Upper lobe of right lung (tissue), 1 donor: ENCODE data around the gene UBE2D3. TPM values are rescaled to one million over a fixed set of nuclear protein-coding genes. Genes with fewer than 3 reads are reported as not detected.
A peak's percentile ranks its signal among the peaks of the same experiment; 100 is the strongest.

ENCODE experiments used
- ATAC-seq: fragments of 200-7000 bp; cut with Tn5 transposase; one replicate; pipeline ENCODE4 v1.9.1; 2020; ENCODE audit warnings: mild to moderate bottlenecking, moderate library complexity
- DNase-seq: peaks from one replicate; pipeline ENCODE4 v3.0.0-alpha.2; 2020
- H3K27ac ChIP-seq: fragments of 200-600 bp; one replicate; pipeline ENCODE4 v1.8.0; 2022
- H3K27me3 ChIP-seq: fragments of 200-600 bp; one replicate; pipeline ENCODE4 v1.8.0; 2022; ENCODE audit warnings: mild to moderate bottlenecking
- H3K36me3 ChIP-seq: fragments of 200-600 bp; one replicate; pipeline ENCODE4 v1.8.0; 2022
- H3K4me1 ChIP-seq: fragments of 200-600 bp; one replicate; pipeline ENCODE4 v1.8.0; 2022
- H3K4me3 ChIP-seq: fragments of 200-600 bp; one replicate; pipeline ENCODE4 v1.8.0; 2022; ENCODE audit warnings: mild to moderate bottlenecking
- H3K9me3 ChIP-seq: fragments of 200-600 bp; one replicate; pipeline ENCODE4 v1.8.0; 2022
- CTCF ChIP-seq: fragments of 200-600 bp; IDR thresholded peaks from one replicate; pipeline ENCODE4 v1.8.0; 2022; ENCODE audit warnings: antibody characterized with exemption
- intact Hi-C: fragments of 100-400 bp; cut with DNase I; formaldehyde crosslinking; loops from one replicate; pipeline ENCODE4 v1.11.0; 2022
- long read RNA-seq: library from polyadenylated mRNA; unstranded; transcript quantifications from one replicate; pipeline ENCODE4 v2.0.0, GENCODE V29; 2021
- total RNA-seq: library from RNA; stranded (reverse); fragmentation: NEBNext Ultra II Directional; extraction: Animal tissue kit (Norgen Biotek cat#: 25700); gene quantifications from one replicate; pipeline ENCODE4 v1.2.1, GENCODE V29; 2021
- donor health status: DM: no; HTN: yes; CAD: no; lungs with severe emphysema.

UBE2D3 gene
- total RNA-seq: 279 TPM
- long read RNA-seq, full-length matches to known transcripts: 251 of 421 reads
- long read RNA-seq, partial matches to known transcripts: 146 of 421 reads
- long read RNA-seq, other reads (novel, unspliced or antisense): 24 of 421 reads

GRCh38 chr4:102826890-102827673 lies at the start of gene UBE2D3:
Gene UBE2D3 (minus strand): TSS chr4:102827551. CDS start chr4:102826508, 1,043 bp downstream.
- DNase-seq: peak; percentile 97
- intact Hi-C loops: no loop called here
- peak; percentile 83 for ATAC-seq
- H3K4me1 ChIP-seq: peaks cover 27% of the 10 kb centered on the region
- H3K27me3 ChIP-seq: no peaks in the 10 kb centered on the region
- peaks cover 16% of the 10 kb centered on the region for H3K36me3 ChIP-seq
- TF ChIP-seq CTCF: no peak
- H3K9me3 ChIP-seq: no peaks in the 10 kb centered on the region
- peak within 1 kb of the TSS; percentile 93 for H3K4me3 ChIP-seq
- H3K27ac ChIP-seq: peak within 1 kb of the TSS; percentile 100

GRCh38 chr4:102871772-102872171 lies 44.4 kb upstream of the UBE2D3 start:
- no peak overlapping the region for H3K4me3 ChIP-seq
- intact Hi-C loops: no loop called here
- H3K27me3 ChIP-seq: no peaks in the 10 kb centered on the region
- H3K36me3 ChIP-seq: peaks cover 11% of the 10 kb centered on the region
- ATAC-seq: no peak
- no peak for TF ChIP-seq CTCF
- no peak overlapping the region for H3K27ac ChIP-seq
- no peaks in the 10 kb centered on the region for H3K9me3 ChIP-seq
- peaks cover 4% of the 10 kb centered on the region for H3K4me1 ChIP-seq
- DNase-seq: no peak

- intact Hi-C loops: no loop called here
- no peaks in the 10 kb centered on the region for H3K27me3 ChIP-seq
- peaks cover 4% of the 10 kb centered on the region for H3K4me1 ChIP-seq
- H3K27ac ChIP-seq: peak overlapping the region; percentile 95
- ATAC-seq (no peak), DNase-seq (no peak)
- H3K36me3 ChIP-seq: peaks cover 4% of the 10 kb centered on the region
- TF ChIP-seq CTCF: no peak
- H3K4me3 ChIP-seq: peak overlapping the region; percentile 76
- H3K9me3 ChIP-seq: no peaks in the 10 kb centered on the region
These were observed 42.3 kb upstream of the UBE2D3 start for GRCh38 chr4:102869569-102870197.

- H3K4me1 ChIP-seq: peaks cover 4% of the 10 kb centered on the region
- no peaks in the 10 kb centered on the region for H3K27me3 ChIP-seq
- peak within 1 kb of the TSS; percentile 95 for H3K27ac ChIP-seq
- DNase-seq (peak; percentile 97), ATAC-seq (peak; percentile 98)
- intact Hi-C loops: no loop called here
- peak within 1 kb of the TSS; percentile 76 for H3K4me3 ChIP-seq
- no peak for TF ChIP-seq CTCF
- H3K9me3 ChIP-seq: no peaks in the 10 kb centered on the region
- no peaks in the 10 kb centered on the region for H3K36me3 ChIP-seq
These were observed 41.6 kb upstream of the UBE2D3 start, which contains the start of gene CISD2 for GRCh38 chr4:102868781-102869568. Gene CISD2 (plus strand): TSS chr4:102868992. CDS start chr4:102869085, 93 bp downstream.

- H3K36me3 ChIP-seq: no peaks in the 10 kb centered on the region
- H3K27ac ChIP-seq: peak overlapping the region; percentile 95
- H3K4me3 ChIP-seq: peak overlapping the region; percentile 76
- DNase-seq (peak; percentile 68), ATAC-seq (peak; percentile 65)
- H3K9me3 ChIP-seq: no peaks in the 10 kb centered on the region
- TF ChIP-seq CTCF: no peak
- H3K27me3 ChIP-seq: no peaks in the 10 kb centered on the region
- H3K4me1 ChIP-seq: peaks cover 4% of the 10 kb centered on the region
- intact Hi-C loops: no loop called here
These were observed 40.9 kb upstream of the UBE2D3 start for GRCh38 chr4:102868153-102868780.
